ENCODE data around the gene SAMD1. TPM values are rescaled to one million over a fixed set of nuclear protein-coding genes. Genes with fewer than 3 reads are reported as not detected.

The SAMD1 gene
- total and polyA plus RNA-seq, 7 donors = 27.3 to 99.9 (median 40.3) TPM

DNA sequence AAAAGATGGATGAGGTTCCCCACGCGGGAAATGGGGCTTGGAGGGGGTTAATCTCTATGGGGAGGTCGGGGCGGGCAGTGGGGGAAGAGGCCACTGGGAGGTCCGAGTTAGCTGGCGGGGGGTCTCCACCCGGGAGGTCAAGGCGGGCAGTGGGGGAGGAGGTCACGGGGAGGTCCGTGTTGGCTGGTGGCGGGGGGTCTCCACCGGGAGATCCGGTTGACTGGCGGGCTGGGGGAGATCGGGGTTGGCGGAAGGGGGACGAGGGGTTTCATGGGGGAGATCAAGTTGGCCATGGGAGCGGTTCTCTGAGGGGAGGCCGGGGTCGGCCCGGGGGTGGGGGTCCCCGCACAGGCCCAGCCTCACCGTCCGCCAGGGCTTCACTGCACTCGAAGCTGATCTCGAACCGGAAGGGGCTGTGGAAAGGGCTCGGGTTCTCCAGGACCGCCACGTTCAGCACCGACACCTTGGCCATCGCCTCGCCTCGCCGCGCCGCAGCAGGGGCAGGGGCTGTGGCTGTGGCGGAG lies 45.5 kb upstream of the SAMD1 start:
- Histone ChIP-seq H3K27ac (peak overlapping the region; percentile 98), H3K9me3 (no peaks in the 10 kb centered on the region), H3K36me3 (ENCODE audit: insufficient read depth in 1 of 2, low read depth in 1 of 2) (no peaks in the 10 kb centered on the region), H3K27me3 (ENCODE audit: insufficient read depth in 3 of 3, low read length in 2 of 3) (no peaks in the 10 kb centered on the region), H3K4me3 (peak overlapping the region; percentile 79), H3K4me1 (peaks cover 25% of the 10 kb centered on the region)
- no peak for ATAC-seq
- WGBS, 3 donors = 0 to 1% (median 0%) methylated on average over 27 to 38 of the region's 38 CpGs
- intact Hi-C loops (cut with DNase I) = loop anchor here in 1 of 2 donors (1.0 to 5.0 kb wide), 4 partner anchors 21 to 259 kb away; partner anchors contain the start of genes MISP3 and NANOS3
- peak in 1 of 2 donors; percentile 66 for DNase-seq
- TF ChIP-seq CTCF (IDR thresholded peaks at IDR 0.05) = no peak

GRCh38 chr19:14135355-14135754 lies 44.8 kb upstream of the SAMD1 start:
- intact Hi-C loops (cut with DNase I) = loop anchor here in 1 of 2 donors (2.0 to 5.0 kb wide), 2 partner anchors 63 to 258 kb away; partner anchors contain the start of genes MISP3 and NANOS3
- 38 to 51% (median 40%) methylated on average over 6 of the region's 6 CpGs for WGBS, 3 donors
- no peak for TF ChIP-seq CTCF (IDR thresholded peaks at IDR 0.05)
- no peaks in the 10 kb centered on the region for H3K36me3 ChIP-seq (ENCODE audit: insufficient read depth in 1 of 2, low read depth in 1 of 2)
- no peak overlapping the region for H3K27ac ChIP-seq
- H3K4me3 ChIP-seq = no peak overlapping the region
- no peaks in the 10 kb centered on the region for H3K27me3 ChIP-seq (ENCODE audit: insufficient read depth in 3 of 3, low read length in 2 of 3)
- DNase-seq (no peak), ATAC-seq (no peak)
- H3K4me1 ChIP-seq = peaks cover 29% of the 10 kb centered on the region
- no peaks in the 10 kb centered on the region for H3K9me3 ChIP-seq

- 26 to 42% (median 29%) methylated on average over 4 of the region's 4 CpGs for WGBS, 3 donors
- Histone ChIP-seq H3K36me3 (ENCODE audit: insufficient read depth in 1 of 2, low read depth in 1 of 2) (no peaks in the 10 kb centered on the region), H3K4me1 (peaks cover 42% of the 10 kb centered on the region), H3K27ac (peak overlapping the region; percentile 83), H3K9me3 (no peaks in the 10 kb centered on the region), H3K27me3 (ENCODE audit: insufficient read depth in 3 of 3, low read length in 2 of 3) (no peaks in the 10 kb centered on the region), H3K4me3 (no peak overlapping the region)
- ATAC-seq (peak; percentile 85 to 91 (median 86)), DNase-seq (peak; percentile 57 to 82)
- no peak for TF ChIP-seq CTCF (IDR thresholded peaks at IDR 0.05)
- intact Hi-C loops (cut with DNase I) = no loop called here
These were observed 37.5 kb upstream of the SAMD1 start for GRCh38 chr19:14127929-14128509.

DNA sequence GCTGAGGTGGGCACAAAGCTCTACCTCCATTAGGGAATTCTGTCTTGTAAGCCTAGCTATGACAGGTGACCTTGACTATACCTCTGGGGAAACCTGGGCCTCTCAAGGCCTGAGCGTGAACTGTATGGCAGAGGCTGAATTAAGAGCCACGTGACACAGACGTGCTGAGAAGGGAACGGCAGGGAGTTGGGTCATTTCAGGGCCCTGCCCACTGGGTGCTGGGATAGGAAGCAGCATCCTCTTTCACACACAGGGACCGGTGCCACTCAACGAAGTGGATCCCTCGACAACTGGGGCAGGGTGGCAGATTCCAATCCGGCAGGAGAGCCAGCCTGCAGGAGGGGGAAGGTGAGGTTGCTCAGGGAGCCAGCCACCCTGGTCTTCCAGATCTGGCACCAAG lies 36.6 kb upstream of the SAMD1 start:
- no peaks in the 10 kb centered on the region for H3K27me3 ChIP-seq (ENCODE audit: insufficient read depth in 3 of 3, low read length in 2 of 3)
- peak overlapping the region; percentile 83 for H3K27ac ChIP-seq
- peaks cover 42% of the 10 kb centered on the region for H3K4me1 ChIP-seq
- H3K36me3 ChIP-seq (ENCODE audit: insufficient read depth in 1 of 2, low read depth in 1 of 2) = no peaks in the 10 kb centered on the region
- intact Hi-C loops (cut with DNase I) = no loop called here
- DNase-seq = peak; percentile 79 to 88
- no peak overlapping the region for H3K4me3 ChIP-seq
- WGBS, 3 donors = 16 to 40% (median 23%) methylated on average over 8 of the region's 8 CpGs
- no peaks in the 10 kb centered on the region for H3K9me3 ChIP-seq
- TF ChIP-seq CTCF (IDR thresholded peaks at IDR 0.05) = no peak
- ATAC-seq = peak; percentile 86 to 90 (median 88)
